T-helper 1 cell treated with Interleukin-12 subunit alpha and Interleukin-12 subunit beta and Interleukin-4 antibody, amounts not matched to agents 30 ng/mL and 1 ng/mL, for 36 hours (primary cell): Measurements from ENCODE around the gene CHL1. TPM values are rescaled to one million over a fixed set of nuclear protein-coding genes. Genes with fewer than 3 reads are reported as not detected.

Experiments
- intact Hi-C: fragments of 100-400 bp; cut with micrococcal nuclease; formaldehyde crosslinking; loops from one replicate; pipeline ENCODE4 v1.15.1; 2024
- total RNA-seq: library from RNA; stranded (reverse); gene quantifications from 2 replicates; pipeline ENCODE4 v1.2.3, GENCODE V29; 2022

The CHL1 gene
- total RNA-seq, 1 donor from 2014 or later, result not detected

DNA sequence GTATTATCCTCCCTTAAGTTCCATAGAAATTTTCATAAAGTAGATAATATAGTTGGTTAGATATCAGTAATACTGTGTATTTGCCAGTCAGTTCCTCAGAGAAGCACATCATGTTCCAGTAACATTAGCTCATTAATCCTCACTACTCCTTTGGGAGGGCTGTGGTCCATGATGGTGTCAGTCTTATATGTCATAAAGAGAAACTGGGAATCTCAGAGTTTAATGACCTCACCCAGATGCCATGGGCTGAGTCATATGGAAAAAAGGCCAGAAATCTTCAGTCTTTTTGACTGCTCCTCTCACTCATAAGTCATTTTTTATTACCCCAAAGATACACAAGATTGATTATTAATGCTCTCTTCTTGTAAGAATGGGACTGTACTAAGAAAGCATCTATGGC lies 188.6 kb downstream of the CHL1 start:
- intact Hi-C loops, result no loop called here

DNA sequence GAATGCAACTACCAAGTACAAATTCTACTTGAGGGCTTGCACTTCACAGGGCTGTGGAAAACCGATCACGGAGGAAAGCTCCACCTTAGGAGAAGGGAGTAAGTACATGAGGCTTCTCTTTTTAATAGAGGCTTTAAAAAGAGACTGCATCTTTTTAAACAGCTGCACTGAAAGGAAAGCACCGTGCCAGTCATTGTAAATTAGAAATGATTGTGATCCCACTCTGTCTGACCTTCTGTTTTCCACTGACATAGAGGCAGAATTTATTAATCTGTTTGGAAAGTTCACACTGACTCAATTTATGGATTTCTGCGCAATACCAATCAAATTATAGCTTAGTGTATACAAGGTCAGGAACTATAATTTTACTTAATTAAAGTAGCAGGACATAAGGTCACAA lies 198.2 kb downstream of the CHL1 start:
- intact Hi-C loops, result no loop called here

DNA sequence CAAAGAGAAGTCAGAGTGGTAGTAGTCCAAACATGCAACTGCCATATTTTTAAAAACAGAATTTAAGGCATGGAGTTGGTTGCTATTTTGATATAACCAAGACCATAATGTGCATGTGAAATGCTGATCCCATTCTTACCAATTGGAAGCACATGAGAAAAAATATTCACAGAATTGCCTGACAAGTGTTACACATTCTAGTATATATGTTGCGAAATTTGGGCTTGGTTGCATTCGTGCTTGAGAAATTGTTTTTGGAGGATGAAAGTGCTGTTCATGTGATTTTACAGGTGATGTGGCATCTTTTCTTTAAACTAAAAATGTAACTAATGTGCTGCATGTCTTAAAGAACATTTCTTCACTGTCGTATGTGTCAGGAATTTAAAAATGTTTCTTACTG lies 199.7 kb downstream of the CHL1 start:
- intact Hi-C loops, result no loop called here

DNA sequence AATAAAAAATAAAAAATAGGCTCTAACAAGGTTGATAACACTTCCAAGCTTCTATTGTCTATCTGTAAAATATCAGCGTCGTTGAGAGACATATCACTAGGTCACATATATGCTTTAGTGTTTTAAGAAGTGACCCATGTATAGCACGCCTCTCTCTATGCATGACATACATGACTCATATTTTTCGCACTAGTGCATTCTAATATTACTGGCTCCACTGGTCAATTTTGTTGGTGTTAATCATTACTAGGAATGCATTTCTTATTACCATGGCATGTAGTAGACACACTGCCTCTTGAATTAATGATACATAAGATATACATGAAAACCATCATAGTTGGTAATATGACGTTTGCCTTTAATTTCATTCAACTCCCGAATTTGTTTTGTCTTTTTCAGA lies 203.1 kb downstream of the CHL1 start:
- intact Hi-C loops, result no loop called here

DNA sequence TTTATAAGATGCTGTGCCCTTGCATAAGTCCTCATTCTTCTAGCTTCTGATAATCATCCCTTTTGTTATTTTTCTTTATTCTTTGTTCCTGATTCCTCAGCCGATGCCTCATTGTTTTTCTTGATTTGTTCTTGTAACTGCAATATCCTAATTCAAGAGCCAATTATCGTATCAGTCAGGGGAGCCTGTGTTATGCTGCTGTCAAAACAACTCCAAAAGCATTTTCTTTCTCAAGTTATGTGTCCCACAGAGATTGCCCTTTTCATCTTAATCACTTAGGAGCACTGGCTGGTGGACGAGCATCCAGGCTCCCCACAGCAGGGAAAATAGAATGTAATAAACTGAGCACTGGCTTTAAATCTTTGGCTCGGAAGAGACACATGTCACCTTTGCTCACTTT lies 207.3 kb downstream of the CHL1 start:
- intact Hi-C loops, result no loop called here

DNA sequence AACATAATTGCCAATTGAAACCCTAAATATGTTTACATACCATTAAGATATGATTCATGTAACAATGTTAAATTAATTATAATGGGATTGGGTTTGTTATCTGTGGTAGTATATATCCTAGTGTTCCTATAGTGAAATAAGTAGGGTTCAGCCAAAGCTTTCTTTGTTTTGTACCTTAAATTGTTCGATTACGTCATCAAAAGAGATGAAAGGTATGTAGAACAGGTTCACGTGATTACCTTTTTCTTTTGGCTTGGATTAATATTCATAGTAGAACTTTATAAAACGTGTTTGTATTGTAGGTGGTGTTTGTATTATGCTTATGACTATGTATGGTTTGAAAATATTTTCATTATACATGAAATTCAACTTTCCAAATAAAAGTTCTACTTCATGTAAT lies 212.4 kb downstream of the CHL1 start:
- intact Hi-C loops, result no loop called here

DNA sequence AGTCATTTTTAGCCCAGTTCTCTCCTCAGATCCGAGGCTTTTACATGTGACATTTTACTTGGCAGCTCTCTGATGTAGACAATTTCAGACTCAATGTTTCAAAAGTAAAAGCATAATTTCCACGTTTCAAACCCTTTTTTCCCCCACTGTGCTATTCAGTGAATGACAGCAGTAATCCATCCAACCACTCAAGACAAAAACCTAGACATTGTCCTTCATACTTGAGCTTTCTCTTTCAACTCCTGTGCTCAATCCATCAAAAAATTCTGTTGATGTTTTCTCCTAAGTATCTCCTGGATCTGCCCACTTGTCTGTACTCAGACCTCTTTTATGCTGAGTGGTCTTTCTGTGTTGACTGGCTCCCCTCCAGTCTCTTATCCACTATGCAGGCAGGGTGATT lies 214.7 kb downstream of the CHL1 start:
- intact Hi-C loops, result no loop called here

DNA sequence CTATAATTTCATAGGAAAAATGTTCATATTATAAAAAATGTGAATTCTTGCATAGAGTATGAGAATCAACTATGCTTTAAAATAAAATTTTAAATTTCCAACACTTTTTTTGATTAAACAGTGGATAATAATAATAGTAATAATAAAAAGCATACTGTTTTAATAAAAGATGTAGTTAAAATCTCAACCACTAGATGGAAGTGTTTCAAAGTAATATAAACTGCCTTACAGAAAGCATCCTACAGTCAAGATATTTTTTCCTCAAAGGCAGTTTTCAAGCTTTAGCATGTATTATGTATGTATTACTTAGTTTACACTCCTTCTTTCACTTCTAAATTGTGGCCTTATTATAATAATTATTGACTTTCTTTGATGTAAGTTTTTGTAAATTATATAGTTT lies 217.5 kb downstream of the CHL1 start:
- intact Hi-C loops, result no loop called here

DNA sequence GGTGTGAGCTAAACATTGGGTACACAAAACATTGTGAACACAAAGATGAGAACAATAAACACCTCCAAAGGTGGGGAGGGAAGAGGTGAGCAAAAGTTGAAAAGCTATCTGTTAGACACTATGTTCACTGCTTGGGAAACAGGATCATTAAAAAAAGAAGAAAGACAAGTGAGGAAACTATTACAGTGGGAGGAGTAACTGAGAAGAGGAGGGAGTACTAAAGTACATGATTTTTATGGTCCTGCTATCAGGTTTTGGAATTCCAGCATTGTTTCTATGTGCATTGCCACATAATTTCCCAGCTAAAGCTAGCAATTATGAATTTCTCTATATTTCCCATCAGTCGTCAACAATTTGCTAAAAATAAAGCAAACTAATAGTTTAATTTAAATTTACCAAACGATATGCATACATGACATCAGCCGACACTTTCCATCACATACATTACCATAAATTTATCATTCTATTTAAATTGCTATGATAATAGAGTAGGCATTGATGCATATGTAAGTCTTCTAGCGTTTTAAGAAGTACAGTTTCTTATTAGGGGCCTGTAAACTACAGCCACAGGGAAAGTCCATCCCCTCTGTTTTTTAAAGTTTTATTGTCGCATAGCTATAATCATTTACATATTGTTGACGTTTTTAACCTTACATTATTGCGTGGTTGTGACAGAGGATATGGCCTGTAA lies 221.8 kb downstream of the CHL1 start:
- intact Hi-C loops, result no loop called here

DNA sequence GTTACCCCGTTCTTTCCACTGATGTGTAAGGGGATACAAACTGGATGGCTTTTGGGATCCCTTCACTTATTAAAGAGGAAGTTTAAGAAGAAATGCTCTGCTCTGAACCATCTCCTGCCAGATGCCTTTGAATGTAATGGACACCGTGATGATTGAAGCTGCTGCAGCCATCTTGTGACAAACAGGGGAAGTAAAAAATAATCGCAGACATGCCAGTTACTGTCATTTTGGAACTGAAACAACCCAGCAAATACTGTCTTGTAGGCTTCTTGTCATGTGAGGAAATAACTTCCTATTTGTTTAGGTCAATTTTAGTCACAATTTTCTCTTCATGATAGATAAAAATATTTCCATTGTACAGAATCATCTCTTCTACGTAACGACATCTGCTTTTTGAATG lies 224.0 kb downstream of the CHL1 start:
- intact Hi-C loops, result no loop called here

DNA sequence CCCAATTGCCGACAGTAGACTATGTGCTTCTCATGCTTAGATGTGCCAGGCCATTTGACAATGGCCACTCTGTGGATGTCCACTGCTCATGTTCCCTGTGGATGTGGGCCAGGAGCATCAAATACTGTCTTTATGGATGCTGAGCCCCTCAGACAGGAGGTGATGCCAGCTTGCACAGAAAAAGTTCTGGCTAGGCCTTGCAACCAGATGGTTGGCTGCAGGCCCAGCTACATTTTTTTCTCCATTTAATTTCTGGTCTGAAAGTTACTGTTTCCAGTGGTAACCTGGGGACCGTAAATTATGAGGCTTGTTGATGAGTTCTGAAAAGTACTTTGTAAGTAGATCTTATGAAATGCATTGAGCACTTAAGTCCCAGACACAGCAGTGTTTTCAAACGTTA lies 228.5 kb downstream of the CHL1 start:
- intact Hi-C loops, result no loop called here

DNA sequence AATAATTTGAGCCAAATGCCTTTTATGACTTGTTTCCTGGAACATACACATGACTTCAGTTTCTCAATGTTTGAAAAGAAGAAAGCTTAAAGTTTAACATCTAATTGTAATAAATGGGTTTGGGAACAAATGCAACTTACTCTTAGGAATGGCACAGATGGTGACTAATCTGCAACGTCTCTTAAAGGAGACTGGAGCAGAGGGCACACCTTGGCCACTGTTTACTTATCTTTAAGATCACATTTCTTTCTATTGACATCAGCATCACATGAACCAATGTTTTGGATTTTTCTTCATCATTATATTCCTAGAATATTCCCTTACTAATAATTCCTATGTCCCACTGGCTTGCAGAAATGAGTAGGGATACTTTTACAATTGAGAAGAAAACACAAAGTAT lies 229.5 kb downstream of the CHL1 start:
- intact Hi-C loops, result no loop called here

DNA sequence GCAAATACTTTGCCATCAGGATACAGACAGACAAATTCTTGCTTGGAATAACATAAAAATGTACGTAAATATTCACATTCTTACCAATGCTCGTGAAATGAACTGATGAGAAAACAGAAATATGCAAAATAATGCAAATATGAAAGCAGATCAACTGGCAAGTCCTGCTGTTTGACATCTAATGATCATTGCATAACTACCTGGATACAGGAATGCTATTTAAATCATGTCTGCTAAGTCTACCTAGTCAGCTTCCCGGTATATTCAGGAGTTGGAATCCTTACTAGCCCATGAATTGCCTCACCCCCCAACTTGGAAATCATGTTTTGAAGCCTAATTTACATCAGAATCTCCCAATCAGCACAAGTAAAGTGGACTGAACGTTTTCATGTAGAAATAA lies 230.6 kb downstream of the CHL1 start:
- intact Hi-C loops, result no loop called here

DNA sequence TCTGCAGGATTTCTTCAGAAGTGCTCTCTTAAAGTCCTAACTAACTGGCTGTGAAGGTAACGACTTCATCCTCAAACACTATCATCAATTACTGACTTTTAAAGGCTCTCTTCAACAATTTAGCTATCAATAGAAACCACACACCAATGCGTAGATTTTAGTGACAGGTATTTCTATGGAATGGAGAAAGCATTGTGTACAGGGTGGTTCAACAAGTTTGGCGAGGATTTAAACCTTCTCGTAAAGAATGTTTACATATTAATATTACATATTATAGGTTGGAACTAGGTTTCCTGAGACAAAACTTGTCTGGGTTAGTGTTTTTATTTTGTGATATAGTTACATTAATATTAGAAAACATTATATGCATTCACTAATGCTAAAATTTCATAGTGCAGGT lies 233.6 kb downstream of the CHL1 start:
- intact Hi-C loops, result no loop called here

DNA sequence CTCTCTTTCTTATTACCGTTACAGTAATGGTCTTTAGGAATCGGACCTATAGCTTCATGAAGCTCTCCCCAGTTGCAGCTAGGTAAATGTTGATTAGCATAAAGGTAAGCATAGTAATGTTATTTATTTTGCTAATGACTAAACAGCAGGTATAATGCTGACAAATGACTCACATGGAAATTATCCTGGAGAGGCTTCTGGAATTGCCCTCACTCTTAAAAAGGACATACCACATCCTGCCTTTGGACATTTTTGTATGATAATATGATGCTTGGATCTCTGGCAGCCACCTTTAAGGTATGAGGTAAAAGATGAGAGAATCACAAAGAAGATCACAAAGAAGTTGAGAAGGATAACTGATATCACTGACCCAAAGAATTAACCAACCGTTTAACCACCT lies 238.6 kb downstream of the CHL1 start:
- intact Hi-C loops, result no loop called here

DNA sequence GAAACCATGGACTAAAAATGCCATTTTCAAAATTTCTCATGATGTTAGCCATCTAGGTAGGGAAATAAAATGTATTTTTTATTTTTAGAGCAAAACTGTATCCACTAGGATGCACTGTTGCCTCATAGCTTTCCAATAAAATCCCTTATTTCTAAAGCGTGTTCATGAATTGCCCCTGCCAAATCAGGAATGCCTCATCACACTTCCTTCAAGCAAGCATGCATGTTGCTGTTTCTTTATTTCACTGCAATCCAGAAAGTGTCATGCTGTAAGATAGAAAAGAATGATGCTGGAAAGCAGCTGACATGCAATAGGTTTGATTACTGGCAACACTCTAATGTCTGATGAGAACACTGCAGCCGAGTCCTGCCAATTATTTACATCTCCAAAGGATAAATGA lies 239.5 kb downstream of the CHL1 start:
- intact Hi-C loops, result no loop called here

DNA sequence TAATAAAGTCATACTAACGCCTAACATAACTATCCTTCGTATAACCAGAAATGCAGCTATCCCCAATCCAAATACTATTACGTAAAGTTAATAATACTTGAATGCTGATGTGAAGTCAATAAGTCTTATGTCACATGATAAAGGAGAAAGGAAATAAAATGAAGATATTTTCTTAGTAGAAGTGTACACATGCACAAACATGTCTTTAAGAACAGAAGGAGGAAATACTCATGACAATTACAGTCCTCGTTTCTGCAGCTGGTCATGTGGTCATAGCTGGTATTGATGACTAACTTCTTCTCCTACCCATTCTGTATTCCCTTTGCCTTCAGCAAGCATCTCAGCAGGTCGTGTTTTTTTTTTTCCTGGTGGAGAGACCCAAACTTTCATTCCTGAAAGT lies 244.3 kb downstream of the CHL1 start:
- intact Hi-C loops, result no loop called here

DNA sequence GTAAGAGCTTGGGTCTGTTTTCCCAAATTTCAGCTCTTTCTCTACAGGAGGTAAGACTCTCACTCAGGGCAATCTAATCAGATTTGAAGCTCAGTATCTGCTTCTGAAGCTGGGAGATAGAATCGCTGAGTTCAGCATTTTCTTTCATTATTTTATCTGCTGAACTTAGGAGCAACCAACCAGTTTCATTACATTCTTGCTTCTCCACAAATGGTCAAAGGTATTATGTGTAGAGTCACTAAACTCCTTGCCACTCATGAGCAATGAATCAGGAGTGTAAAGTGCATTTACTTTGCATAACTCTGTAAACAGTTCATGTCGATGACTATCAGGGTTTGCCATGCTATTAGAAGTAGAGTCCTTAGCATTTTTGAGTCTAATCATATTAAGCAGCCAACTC lies 249.4 kb downstream of the CHL1 start:
- intact Hi-C loops, result no loop called here

DNA sequence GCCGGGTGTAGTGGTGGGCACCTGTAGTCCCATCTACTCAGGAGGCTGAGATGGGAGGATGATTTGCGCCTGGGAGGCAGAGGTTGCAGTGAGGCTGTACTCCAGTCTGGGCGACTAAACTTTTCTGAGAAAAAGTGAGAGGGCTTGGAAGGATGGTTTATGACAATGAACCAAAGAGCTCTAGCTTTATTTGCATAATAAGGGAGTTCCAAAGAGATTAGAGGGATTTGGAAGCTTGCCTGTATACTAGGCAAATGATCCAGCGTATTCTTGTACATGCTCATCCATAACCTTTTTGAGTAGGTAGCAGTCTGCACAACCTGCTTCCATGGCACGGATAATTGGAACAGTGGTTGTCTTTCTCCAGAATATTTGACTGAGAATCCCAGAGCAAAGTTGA lies 251.1 kb downstream of the CHL1 start:
- intact Hi-C loops, result no loop called here

DNA sequence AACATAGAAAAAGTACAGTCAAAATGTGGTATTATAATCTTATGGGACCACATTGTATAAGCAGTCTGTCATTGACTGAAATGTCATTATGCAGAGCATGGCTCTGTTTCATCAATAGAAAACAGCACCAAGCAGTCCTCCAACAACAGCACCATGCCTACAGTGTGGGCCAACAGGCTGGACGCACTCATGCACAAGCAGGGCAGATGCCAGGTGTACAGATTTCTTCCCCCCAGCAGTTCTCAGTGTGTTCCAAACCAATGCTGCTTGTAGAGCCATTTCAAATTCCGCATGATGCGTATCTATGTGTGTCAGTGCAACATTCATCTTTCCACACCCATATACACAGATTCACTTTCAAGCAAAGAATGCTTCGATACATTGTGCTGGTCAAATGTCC lies 253.1 kb downstream of the CHL1 start:
- intact Hi-C loops, result no loop called here

DNA sequence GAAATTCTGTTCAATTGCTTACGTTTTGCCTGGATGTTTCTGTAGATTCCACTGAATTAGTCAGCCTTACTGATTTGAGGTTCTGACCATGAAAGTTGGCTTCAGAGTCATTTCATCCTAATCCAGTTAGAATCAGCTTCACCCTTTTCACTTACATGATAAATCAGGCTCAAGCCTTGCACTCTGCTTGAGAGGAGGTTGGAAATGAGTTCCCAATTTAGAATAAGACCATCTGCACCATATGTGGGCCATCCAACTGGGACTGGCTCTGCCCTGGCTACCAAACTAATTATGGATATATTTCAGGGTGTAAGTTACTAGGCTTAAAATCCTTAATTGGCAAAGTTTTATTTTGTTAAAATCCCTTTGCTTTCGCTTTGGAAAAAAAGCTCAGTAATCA lies 255.7 kb downstream of the CHL1 start:
- intact Hi-C loops, result no loop called here

DNA sequence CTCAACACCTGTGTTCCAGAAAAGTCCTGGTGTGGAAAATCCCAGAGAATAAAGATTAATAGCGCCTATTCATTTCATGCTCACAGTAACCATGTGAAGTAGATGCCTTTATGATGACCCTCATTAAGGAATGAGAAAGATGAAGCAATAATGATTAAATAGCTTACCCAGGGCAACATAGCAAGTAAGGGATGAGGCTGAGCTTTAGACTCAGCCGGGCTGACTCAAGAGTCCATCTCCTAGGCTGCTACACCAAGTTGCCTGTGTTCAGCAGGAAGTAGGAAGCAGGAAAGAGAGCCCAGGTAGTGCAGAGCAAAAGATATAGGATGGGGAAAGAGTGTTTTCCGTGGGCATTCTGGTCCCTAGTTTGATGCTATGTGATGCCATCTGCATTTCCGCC lies 256.5 kb downstream of the CHL1 start:
- intact Hi-C loops, result no loop called here

DNA sequence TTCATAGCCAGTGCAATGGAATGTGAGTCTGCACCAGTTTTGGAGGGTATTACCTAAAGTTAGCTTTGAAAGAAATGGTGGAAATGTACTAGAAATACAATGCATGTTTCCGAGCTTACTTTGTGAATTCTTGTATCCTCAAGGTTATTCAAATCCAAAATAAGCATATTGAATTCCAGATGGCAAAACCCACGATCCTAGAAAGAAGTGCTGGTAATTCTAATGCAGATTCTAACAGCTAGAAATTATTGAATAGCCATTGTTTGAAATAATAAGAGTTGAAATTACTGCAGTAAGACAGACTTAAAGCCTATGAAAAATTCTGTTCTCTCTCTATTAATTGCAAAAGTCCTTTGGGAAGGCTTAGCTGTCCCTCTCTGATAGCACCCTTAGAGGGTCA lies 258.4 kb downstream of the CHL1 start:
- intact Hi-C loops, result no loop called here

DNA sequence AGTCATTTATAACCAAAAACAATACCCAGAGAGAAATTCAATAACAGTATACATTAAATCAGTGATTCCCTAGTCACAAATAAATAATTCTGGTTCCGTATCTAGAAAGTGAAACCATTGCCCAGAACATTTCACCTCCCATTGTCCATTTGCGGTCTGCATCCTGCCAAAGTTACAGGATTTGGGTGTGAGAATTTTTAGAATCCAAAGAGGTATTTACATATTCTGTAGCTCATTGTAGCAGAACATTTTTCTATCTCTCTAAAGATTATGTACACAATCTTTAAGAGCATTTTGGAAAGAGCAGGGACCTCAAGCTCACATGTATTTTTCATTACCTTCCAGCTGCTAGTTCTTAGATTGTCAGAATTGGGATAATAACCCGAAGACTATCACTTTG lies 261.6 kb downstream of the CHL1 start:
- intact Hi-C loops, result no loop called here
